Measurements from ENCODE around the gene POU2F1. TPM values are rescaled to one million over a fixed set of nuclear protein-coding genes. Genes with fewer than 3 reads are reported as not detected.

POU2F1 gene
- total RNA-seq, 1 donor from 2014 or later, result 36.1 TPM

GRCh38 chr1:167197692-167198091 lies 23.0 kb upstream of the POU2F1 start:
- Mint-ChIP-seq H3K4me1 (ENCODE audit: low read depth) (peaks cover 7% of the 10 kb centered on the region), H3K27ac (no peak overlapping the region), H3K27me3 (no peaks in the 10 kb centered on the region), H3K9me3 (ENCODE audit: low read depth) (no peaks in the 10 kb centered on the region), H3K36me3 (ENCODE audit: insufficient read depth) (no peaks in the 10 kb centered on the region), H3K4me3 (ENCODE audit: low read depth) (no peak overlapping the region)
- TF ChIP-seq CTCF (IDR thresholded peaks at IDR 0.05; ENCODE audit: unreplicated experiment), result no peak
- no peak for DNase-seq (ENCODE audit: low spot score, unreplicated experiment)

GRCh38 chr1:167198518-167199133 lies 22.1 kb upstream of the POU2F1 start:
- no peak for DNase-seq (ENCODE audit: low spot score, unreplicated experiment)
- H3K27ac Mint-ChIP-seq, result peak overlapping the region; percentile 11
- H3K36me3 Mint-ChIP-seq (ENCODE audit: insufficient read depth), result no peaks in the 10 kb centered on the region

GRCh38 chr1:167199656-167200055 lies 21.0 kb upstream of the POU2F1 start:
- no peak overlapping the region for H3K27ac Mint-ChIP-seq

More at GRCh38 chr1:167198518-167199133, 22.1 kb upstream of the POU2F1 start:
- peaks cover 7% of the 10 kb centered on the region for H3K4me1 Mint-ChIP-seq (ENCODE audit: low read depth)
- H3K4me3 Mint-ChIP-seq (ENCODE audit: low read depth), result no peak overlapping the region
- no peaks in the 10 kb centered on the region for H3K27me3 Mint-ChIP-seq
- H3K9me3 Mint-ChIP-seq (ENCODE audit: low read depth), result no peaks in the 10 kb centered on the region
- no peak for TF ChIP-seq CTCF (IDR thresholded peaks at IDR 0.05; ENCODE audit: unreplicated experiment)

GRCh38 chr1:167200272-167200671 lies 20.4 kb upstream of the POU2F1 start:
- H3K4me1 Mint-ChIP-seq (ENCODE audit: low read depth), result peaks cover 7% of the 10 kb centered on the region
- H3K27ac Mint-ChIP-seq, result no peak overlapping the region
- DNase-seq (ENCODE audit: low spot score, unreplicated experiment), result no peak
- no peaks in the 10 kb centered on the region for H3K27me3 Mint-ChIP-seq
- H3K9me3 Mint-ChIP-seq (ENCODE audit: low read depth), result no peaks in the 10 kb centered on the region
- H3K4me3 Mint-ChIP-seq (ENCODE audit: low read depth), result no peak overlapping the region
- no peaks in the 10 kb centered on the region for H3K36me3 Mint-ChIP-seq (ENCODE audit: insufficient read depth)
- no peak for TF ChIP-seq CTCF (IDR thresholded peaks at IDR 0.05; ENCODE audit: unreplicated experiment)

More at GRCh38 chr1:167199656-167200055, 21.0 kb upstream of the POU2F1 start:
- Mint-ChIP-seq H3K36me3 (ENCODE audit: insufficient read depth) (no peaks in the 10 kb centered on the region), H3K4me3 (ENCODE audit: low read depth) (no peak overlapping the region), H3K9me3 (ENCODE audit: low read depth) (no peaks in the 10 kb centered on the region), H3K4me1 (ENCODE audit: low read depth) (peaks cover 7% of the 10 kb centered on the region), H3K27me3 (no peaks in the 10 kb centered on the region)
- no peak for DNase-seq (ENCODE audit: low spot score, unreplicated experiment)
- TF ChIP-seq CTCF (IDR thresholded peaks at IDR 0.05; ENCODE audit: unreplicated experiment), result no peak

GRCh38 chr1:167200749-167201148 lies 19.9 kb upstream of the POU2F1 start:
- no peak for DNase-seq (ENCODE audit: low spot score, unreplicated experiment)
- no peaks in the 10 kb centered on the region for H3K27me3 Mint-ChIP-seq
- H3K4me1 Mint-ChIP-seq (ENCODE audit: low read depth), result peaks cover 7% of the 10 kb centered on the region
- no peak overlapping the region for H3K27ac Mint-ChIP-seq
- no peak for TF ChIP-seq CTCF (IDR thresholded peaks at IDR 0.05; ENCODE audit: unreplicated experiment)
- H3K4me3 Mint-ChIP-seq (ENCODE audit: low read depth), result no peak overlapping the region
- H3K9me3 Mint-ChIP-seq (ENCODE audit: low read depth), result no peaks in the 10 kb centered on the region
- no peaks in the 10 kb centered on the region for H3K36me3 Mint-ChIP-seq (ENCODE audit: insufficient read depth)
